DOHH2 (cell line): Measurements from ENCODE around the gene CWC22.
"Not testable (repeated sequence)": the region's sequence is repeated elsewhere in the genome, so short reads cannot be mapped to it uniquely, and the experiment has no call there.

Experiments used
- H3F3A ChIP-seq: fragments of 200-600 bp; sonication (generic), shearing (Covaris generic); 2 replicates; pipeline ENCODE4 v1.6.0; 2016; ENCODE audit warnings: antibody characterized with exemption, mild to moderate bottlenecking; ENCODE audit not compliant: control insufficient read depth, insufficient read depth
- H3K27ac ChIP-seq: fragments of 200-600 bp; sonication (generic); 2 replicates; pipeline ENCODE4 v1.5.1; 2014; ENCODE audit warnings: low read depth, mild to moderate bottlenecking, low read length, moderate library complexity
- H3K27me3 ChIP-seq: fragments of 200-600 bp; sonication (generic); 2 replicates; pipeline ENCODE4 v1.6.1; 2014; ENCODE audit warnings: mild to moderate bottlenecking, low read length, mixed read lengths; ENCODE audit not compliant: control insufficient read depth
- H3K36me3 ChIP-seq: fragments of 200-600 bp; sonication (generic); 2 replicates; pipeline ENCODE4 v1.6.1; 2014; ENCODE audit warnings: mild to moderate bottlenecking, low read length, moderate library complexity, mixed read lengths; ENCODE audit not compliant: control insufficient read depth
- H3K4me1 ChIP-seq: fragments of 200-600 bp; sonication (generic); 2 replicates; pipeline ENCODE4 v1.6.1; 2014; ENCODE audit warnings: mild to moderate bottlenecking, low read length, mixed read lengths; ENCODE audit not compliant: control insufficient read depth
- H3K4me2 ChIP-seq: fragments of 200-600 bp; sonication (generic); 2 replicates; pipeline ENCODE4 v1.6.0; 2014; ENCODE audit warnings: mild to moderate bottlenecking, low read length, moderate library complexity
- H3K4me3 ChIP-seq: fragments of 200-600 bp; sonication (generic); 2 replicates; pipeline ENCODE4 v1.5.1; 2014; ENCODE audit warnings: mild to moderate bottlenecking, low read length, mixed read lengths
- H3K79me2 ChIP-seq: fragments of 200-600 bp; sonication (generic); 2 replicates; pipeline ENCODE4 v1.6.1; 2014; ENCODE audit warnings: mild to moderate bottlenecking, low read length, mixed read lengths; ENCODE audit not compliant: control insufficient read depth
- H3K9me2 ChIP-seq: fragments of 200-600 bp; sonication (generic); replicated peaks from 2 replicates; pipeline ENCODE4 v1.6.1; 2014; ENCODE audit warnings: mild to moderate bottlenecking, low read length, mixed read lengths; ENCODE audit not compliant: control insufficient read depth
- H3K9me3 ChIP-seq: fragments of 200-600 bp; sonication (generic); 2 replicates; pipeline ENCODE4 v1.6.1; 2014; ENCODE audit warnings: antibody characterized with exemption, low read length, mixed read lengths; ENCODE audit not compliant: control insufficient read depth, insufficient read depth
- H4K20me1 ChIP-seq: fragments of 200-600 bp; sonication (generic); 2 replicates; pipeline ENCODE4 v1.6.0; 2014; ENCODE audit warnings: low read depth, mild to moderate bottlenecking, antibody characterized with exemption, low read length, moderate library complexity; ENCODE audit not compliant: control insufficient read depth, insufficient read depth
- CTCF ChIP-seq: fragments of 200-600 bp; sonication (generic); IDR thresholded peaks from one replicate; pipeline ENCODE4 v1.5.1; 2014; ENCODE audit warnings: antibody characterized with exemption, mild to moderate bottlenecking, low read depth, low read length; ENCODE audit not compliant: poor library complexity, severe bottlenecking
- EZH2phosphoT487 ChIP-seq: fragments of 200-600 bp; sonication (generic); IDR thresholded peaks from 2 replicates; pipeline ENCODE4 v1.6.1; 2017; ENCODE audit warnings: borderline replicate concordance, mild to moderate bottlenecking, antibody characterized with exemption, low read length, moderate library complexity, mixed read lengths

CWC22 gene

DNA sequence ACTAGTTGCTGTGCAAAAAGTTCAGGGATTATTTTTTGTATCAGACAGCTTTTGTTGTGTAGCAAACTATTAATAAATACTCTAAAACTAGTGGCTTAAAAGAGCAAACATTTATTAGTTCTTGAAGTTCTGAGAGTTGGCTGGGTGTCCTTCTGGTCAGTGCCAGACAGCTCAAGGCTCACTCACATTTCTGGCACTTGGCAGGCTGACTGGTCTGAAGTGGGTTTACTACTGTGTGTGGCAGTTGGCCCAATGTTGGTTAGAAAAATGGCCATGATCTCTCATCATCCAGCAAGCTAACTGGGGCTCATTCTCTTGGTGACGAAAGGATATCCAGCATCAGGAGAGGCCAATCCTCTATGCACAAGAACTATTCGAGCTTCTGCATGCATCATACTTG lies 74.3 kb downstream of the CWC22 start:
- no peaks in the 10 kb centered on the region for H3K27me3 ChIP-seq
- H3K79me2 ChIP-seq = no peaks in the 10 kb centered on the region
- no peaks in the 10 kb centered on the region for H3F3A ChIP-seq
- H3K36me3 ChIP-seq = no peaks in the 10 kb centered on the region
- H3K4me3 ChIP-seq = no peak overlapping the region
- H3K4me1 ChIP-seq = peaks cover under 1% of the 10 kb centered on the region
- H3K4me2 ChIP-seq = no peak overlapping the region
- peaks cover 4% of the 10 kb centered on the region; the same call in 1 of the 2 replicates for H3K9me3 ChIP-seq
- H4K20me1 ChIP-seq = no peaks in the 10 kb centered on the region
- TF ChIP-seq EZH2phosphoT487 = no peak
- TF ChIP-seq CTCF = no peak
- H3K9me2 ChIP-seq = no peaks in the 10 kb centered on the region
- H3K27ac ChIP-seq = no peak overlapping the region

DNA sequence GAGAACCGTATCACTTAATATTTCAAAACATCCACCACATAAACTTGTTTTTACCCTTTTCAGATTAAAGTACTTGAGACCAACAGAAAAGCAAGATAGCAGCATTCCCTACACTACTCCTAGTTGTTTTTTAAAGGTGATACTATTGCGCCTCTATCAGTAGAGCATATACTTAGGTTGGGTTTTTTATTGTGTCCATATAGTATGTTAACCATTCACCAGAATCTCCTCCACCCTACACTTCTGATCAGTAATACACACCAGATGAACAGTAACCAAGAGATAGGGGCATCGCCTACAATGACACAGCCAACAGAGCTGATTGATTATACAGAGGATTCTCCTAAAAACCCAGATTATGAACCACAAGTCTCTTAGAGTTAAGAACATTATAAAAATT lies 75.6 kb downstream of the CWC22 start:
- Histone ChIP-seq H3K27me3 (no peaks in the 10 kb centered on the region), H3K79me2 (no peaks in the 10 kb centered on the region), H3K4me2 (no peak overlapping the region), H3F3A (no peaks in the 10 kb centered on the region), H3K9me2 (no peaks in the 10 kb centered on the region), H3K4me1 (no peaks in the 10 kb centered on the region), H3K9me3 (peaks cover 7% of the 10 kb centered on the region; the same call in 1 of the 2 replicates), H3K27ac (no peak overlapping the region), H4K20me1 (no peaks in the 10 kb centered on the region), H3K4me3 (no peak overlapping the region), H3K36me3 (no peaks in the 10 kb centered on the region)
- TF ChIP-seq CTCF = no peak
- TF ChIP-seq EZH2phosphoT487 = no peak

- H3K9me2 ChIP-seq, H3K27me3 ChIP-seq, H3K79me2 ChIP-seq, H3K36me3 ChIP-seq, H3K4me2 ChIP-seq, H3F3A ChIP-seq, H4K20me1 ChIP-seq, H3K4me3 ChIP-seq, H3K4me1 ChIP-seq, H3K27ac ChIP-seq: not testable (repeated sequence)
- H3K9me3 ChIP-seq = peaks cover 15% of the 10 kb centered on the region
These were observed 77.1 kb downstream of the CWC22 start for GRCh38 chr2:179929997-179930396.

GRCh38 chr2:179927041-179927440 lies 80.1 kb downstream of the CWC22 start:
- Histone ChIP-seq H3K4me3 (no peak overlapping the region), H3K4me1 (no peaks in the 10 kb centered on the region), H3K4me2 (no peak overlapping the region), H3K9me3 (peaks cover 15% of the 10 kb centered on the region), H3K36me3 (no peaks in the 10 kb centered on the region), H3F3A (no peaks in the 10 kb centered on the region), H4K20me1 (no peaks in the 10 kb centered on the region), H3K27me3 (no peaks in the 10 kb centered on the region), H3K9me2 (no peaks in the 10 kb centered on the region), H3K79me2 (no peaks in the 10 kb centered on the region), H3K27ac (no peak overlapping the region)
- TF ChIP-seq EZH2phosphoT487 (no peak), CTCF (no peak)
